PC-9 (cell line): ENCODE results near the gene ASB3.

ENCODE experiments used
- CTCF ChIP-seq: fragments of 200-600 bp; sonication (generic); conservative IDR thresholded peaks from 2 replicates; pipeline ENCODE4 v1.6.1; 2017; ENCODE audit warnings: mixed run types, antibody characterized with exemption, mild to moderate bottlenecking, moderate library complexity
- EZH2 ChIP-seq: fragments of 200-600 bp; sonication (generic); IDR thresholded peaks from 2 replicates; pipeline ENCODE4 v1.8.0; 2017; ENCODE audit warnings: antibody characterized with exemption, low read depth

GRCh38 chr2:53786352-53786704, 425 bp downstream of the ASB3 start:
- TF ChIP-seq CTCF (no peak), EZH2 (no peak)
